Keratinocyte (primary cell): ENCODE data around the gene TGM5. TPM values are rescaled to one million over a fixed set of nuclear protein-coding genes. Genes with fewer than 3 reads are reported as not detected.

Source experiments
- DNase-seq: peaks from one replicate; pipeline ENCODE4 v3.0.0-alpha.2; 2011; ENCODE audit warnings: low read depth, missing footprints, low spot score
- FAIRE-seq: peaks from 2 replicates; lab custom pipeline; 2011; peaks lifted over from hg19 to GRCh38; lab: Jason Lieb, UNC
- H2AFZ ChIP-seq: 2 replicates; pipeline ENCODE4 v1.6.0; 2012; ENCODE audit warnings: low read length, control low read depth, inconsistent platforms; ENCODE audit not compliant: control insufficient read depth
- H3K27ac ChIP-seq: 2 replicates; pipeline ENCODE4 v1.5.1; 2011; ENCODE audit warnings: low read length; ENCODE audit not compliant: control insufficient read depth, insufficient read depth
- H3K27me3 ChIP-seq: 3 replicates; pipeline ENCODE4 v1.6.0; 2011; ENCODE audit warnings: low read length; ENCODE audit not compliant: control insufficient read depth, insufficient read depth; ENCODE audit errors: extremely low read depth
- H3K36me3 ChIP-seq, 2 experiments: 2 replicates in 1 of 2; 3 replicates in 1 of 2; pipeline ENCODE4 v1.5.1; 2011; ENCODE audit warnings: low read length in 2 of 2, mild to moderate bottlenecking in 1 of 2; ENCODE audit not compliant: control insufficient read depth in 2 of 2, insufficient read depth in 2 of 2; ENCODE audit errors: extremely low read depth in 1 of 2
- H3K4me1 ChIP-seq: 3 replicates; pipeline ENCODE4 v1.5.1; 2011; ENCODE audit warnings: low read length; ENCODE audit not compliant: control insufficient read depth, insufficient read depth; ENCODE audit errors: extremely low read depth
- H3K4me2 ChIP-seq: 3 replicates; pipeline ENCODE4 v1.6.0; 2011; ENCODE audit warnings: low read depth, low read length; ENCODE audit not compliant: control insufficient read depth, insufficient read depth; ENCODE audit errors: extremely low read depth
- H3K4me3 ChIP-seq, 3 experiments: fragments of 200-600 bp in 1 of 3; sonication (generic) in 1 of 3; 2 replicates in 2 of 3; 3 replicates in 1 of 3; pipeline ENCODE4 v1.5.1; 2011 to 2016; ENCODE audit warnings: low read length in 3 of 3, mild to moderate bottlenecking in 3 of 3, control low read depth in 2 of 3, inconsistent platforms in 1 of 3, low read depth in 1 of 3, mixed read lengths in 1 of 3, mixed run types in 1 of 3, moderate library complexity in 1 of 3; ENCODE audit not compliant: control insufficient read depth in 2 of 3, insufficient read depth in 2 of 3; ENCODE audit errors: extremely low read depth in 1 of 3
- H3K79me2 ChIP-seq: 2 replicates; pipeline ENCODE4 v1.6.0; 2012; ENCODE audit warnings: low read length; ENCODE audit not compliant: control insufficient read depth, insufficient read depth
- H3K9ac ChIP-seq: 3 replicates; pipeline ENCODE4 v1.6.0; 2011; ENCODE audit warnings: low read length; ENCODE audit not compliant: control insufficient read depth, insufficient read depth; ENCODE audit errors: extremely low read depth
- H3K9me1 ChIP-seq: 3 replicates; pipeline ENCODE4 v1.6.0; 2011; ENCODE audit warnings: low read length; ENCODE audit not compliant: control insufficient read depth, insufficient read depth; ENCODE audit errors: extremely low read depth
- H3K9me3 ChIP-seq: 2 replicates; pipeline ENCODE4 v1.5.1; 2012; ENCODE audit warnings: low read depth, low read length; ENCODE audit not compliant: control insufficient read depth
- H4K20me1 ChIP-seq: 3 replicates; pipeline ENCODE4 v1.6.0; 2011; ENCODE audit warnings: low read length; ENCODE audit not compliant: control insufficient read depth, insufficient read depth; ENCODE audit errors: extremely low read depth
- CTCF ChIP-seq, 3 experiments: IDR thresholded peaks in 1 of 3; conservative IDR thresholded peaks in 1 of 3; optimal IDR thresholded peaks in 1 of 3; 2 replicates in 2 of 3; 3 replicates in 1 of 3; pipeline versions ENCODE3 to v1.5.1; 2011; ENCODE audit warnings: low read length in 3 of 3, mild to moderate bottlenecking in 3 of 3, moderate library complexity in 2 of 3, control low read depth in 1 of 3, inconsistent platforms in 1 of 3; ENCODE audit not compliant: insufficient read depth in 2 of 3; ENCODE audit errors: extremely low read depth in 1 of 3
- EZH2 ChIP-seq: IDR thresholded peaks from one replicate; pipeline ENCODE4 v1.6.1; 2012; ENCODE audit warnings: inconsistent platforms, mild to moderate bottlenecking, low read length, moderate library complexity
- dilution Hi-C: fragments of 300-500 bp; cut with MboI; formaldehyde crosslinking; loops from one replicate; pipeline ENCODE4 v1.7.0; 2020; ENCODE audit warnings: low sequenced_read_pairs; ENCODE audit not compliant: extremely low pct_ligation_motif_present
- polyA plus RNA-seq, 5 experiments: library from polyadenylated mRNA; depleted of rRNA in 3 of 5; stranded (reverse) in 3 of 5; stranded (forward) in 1 of 5; unstranded in 1 of 5; fragments of >200 nt; gene quantifications; 1 replicate in 1 of 5; 2 replicates in 3 of 5; 3 replicates in 1 of 5; pipeline versions ENCODE4 v1.2.1 to v1.2.3, GENCODE V29; 2011 to 2012; ENCODE audit warnings: missing spikeins in 2 of 5, low read depth in 1 of 5, low replicate concordance in 1 of 5

The TGM5 gene
- polyA plus RNA-seq, 1 donor (not counting 4 experiments of a cell fraction or from before 2014, with no cell fraction given), result not detected

- no peak for TF ChIP-seq CTCF (optimal IDR thresholded peaks at IDR 0.05 in 1 of 3, IDR thresholded peaks at IDR 0.05 in 1 of 3, conservative IDR thresholded peaks at IDR 0.05 in 1 of 3; ENCODE audit: extremely low read depth in 1 of 3, insufficient read depth in 2 of 3, low read length in 3 of 3)
- Histone ChIP-seq H4K20me1 (no peaks in the 10 kb centered on the region), H3K79me2 (no peaks in the 10 kb centered on the region), H3K4me2 (no peak overlapping the region), H3K9me1 (no peaks in the 10 kb centered on the region), H3K36me3 (no peaks in the 10 kb centered on the region), H3K9me3 (no peaks in the 10 kb centered on the region), H3K27me3 (peaks cover 2% of the 10 kb centered on the region), H3K4me1 (peaks cover 12% of the 10 kb centered on the region), H3K9ac (no peak overlapping the region), H3K27ac (no peak overlapping the region), H2AFZ (no peak overlapping the region), H3K4me3 (no peak overlapping the region)
- FAIRE-seq (no peak), DNase-seq (no peak)
- dilution Hi-C loops, result no loop called here
Measured at GRCh38 chr15:43251871-43252250, 14.9 kb downstream of the TGM5 start.

GRCh38 chr15:43251185-43251870 lies 15.4 kb downstream of the TGM5 start:
- TF ChIP-seq EZH2, result no peak
- no peak for TF ChIP-seq CTCF (optimal IDR thresholded peaks at IDR 0.05 in 1 of 3, IDR thresholded peaks at IDR 0.05 in 1 of 3, conservative IDR thresholded peaks at IDR 0.05 in 1 of 3; ENCODE audit: extremely low read depth in 1 of 3, insufficient read depth in 2 of 3, low read length in 3 of 3)
- DNase-seq (no peak), FAIRE-seq (no peak)
- H3K4me3 ChIP-seq, result no peak overlapping the region
- no peaks in the 10 kb centered on the region for H3K9me1 ChIP-seq
- H3K9ac ChIP-seq, result no peak overlapping the region
- no peak overlapping the region for H3K4me2 ChIP-seq
- no peak overlapping the region for H2AFZ ChIP-seq
- dilution Hi-C loops, result no loop called here
- H3K9me3 ChIP-seq, result no peaks in the 10 kb centered on the region
- no peaks in the 10 kb centered on the region for H4K20me1 ChIP-seq
- no peaks in the 10 kb centered on the region for H3K36me3 ChIP-seq
- no peaks in the 10 kb centered on the region for H3K79me2 ChIP-seq
- peaks cover 2% of the 10 kb centered on the region for H3K27me3 ChIP-seq
- peaks cover 12% of the 10 kb centered on the region for H3K4me1 ChIP-seq
- H3K27ac ChIP-seq, result no peak overlapping the region
